ENCODE data around the gene TPRN.

TPRN gene

GRCh38 chr9:137141976-137142936 is 58.3 kb downstream of the TPRN start:
- DNase-seq (ENCODE audit: low read depth): no peak
